NCI-H1694 treated with DMSO at 0.1 percent for 48 hours (cell line): Measurements from ENCODE around the gene TSPAN4.

Experiments used
- DNase-seq: peaks from one replicate; lab custom pipeline; 2025; lab: John Stamatoyannopoulos, UW

Gene TSPAN4

DNA sequence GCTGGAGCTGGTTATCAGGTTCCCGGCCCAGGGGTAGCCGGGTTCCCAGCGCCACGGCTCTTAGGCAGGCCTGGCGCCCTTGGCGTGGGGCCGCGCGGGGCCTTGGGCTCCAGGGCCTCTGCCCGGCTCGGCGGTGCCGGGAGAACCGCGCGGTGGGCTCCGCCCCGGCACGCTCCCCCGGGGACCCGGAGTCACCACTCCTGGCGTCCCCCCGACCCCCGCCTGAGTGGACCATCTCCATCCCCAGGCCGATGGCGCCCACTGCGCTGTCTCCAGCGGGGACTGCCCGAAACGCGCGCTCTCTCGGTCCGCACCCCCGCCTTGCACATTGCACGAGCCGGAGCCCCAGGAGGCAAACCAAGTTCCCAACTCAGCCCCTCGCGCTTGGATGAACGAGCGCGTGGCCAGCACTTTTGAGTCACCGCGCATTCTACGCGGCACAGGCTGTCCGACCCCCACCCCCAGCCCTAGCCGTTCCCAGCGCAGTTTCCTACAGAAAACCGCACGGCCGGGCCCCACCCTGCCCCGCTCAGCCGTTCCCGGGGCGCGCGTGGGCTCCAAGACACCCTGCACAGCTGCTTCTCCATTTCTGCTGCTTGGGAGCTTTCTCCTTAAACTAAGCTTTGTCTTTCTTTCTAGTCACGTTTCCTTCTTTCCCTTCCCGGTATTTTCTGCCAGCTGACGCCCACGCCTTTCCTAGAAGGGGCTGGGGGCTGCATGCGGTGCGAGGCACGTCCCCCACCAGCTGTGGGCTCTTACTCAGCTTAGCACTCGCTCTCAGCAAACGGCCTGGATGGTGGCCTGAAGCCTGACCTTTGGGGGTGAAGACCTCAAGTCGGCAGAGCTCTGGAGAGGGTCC is 68.6 kb downstream of the TSPAN4 start:
- no peak for DNase-seq

GRCh38 chr11:911890-912219 is 69.2 kb downstream of the TSPAN4 start:
- DNase-seq, result no peak

DNA sequence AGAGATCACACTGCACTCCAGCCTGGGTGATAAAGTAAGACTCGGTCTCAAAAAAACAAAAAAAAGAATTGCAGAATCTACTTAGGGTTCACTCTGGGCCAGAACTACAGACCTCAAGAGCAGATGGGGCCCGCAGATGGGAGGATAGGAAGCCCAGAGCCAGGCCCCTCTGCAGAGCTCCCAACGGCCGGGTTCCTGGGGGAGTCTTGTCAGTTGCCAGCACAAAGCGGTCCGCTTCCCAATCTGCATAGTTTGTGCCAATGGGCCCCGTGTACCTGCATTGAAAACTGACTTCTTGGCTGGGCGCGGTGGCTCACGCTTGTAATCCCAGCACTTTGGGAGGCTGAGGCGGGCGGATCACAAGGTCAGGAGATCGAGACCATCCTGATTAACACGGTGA is 69.6 kb downstream of the TSPAN4 start:
- DNase-seq, result no peak

DNA sequence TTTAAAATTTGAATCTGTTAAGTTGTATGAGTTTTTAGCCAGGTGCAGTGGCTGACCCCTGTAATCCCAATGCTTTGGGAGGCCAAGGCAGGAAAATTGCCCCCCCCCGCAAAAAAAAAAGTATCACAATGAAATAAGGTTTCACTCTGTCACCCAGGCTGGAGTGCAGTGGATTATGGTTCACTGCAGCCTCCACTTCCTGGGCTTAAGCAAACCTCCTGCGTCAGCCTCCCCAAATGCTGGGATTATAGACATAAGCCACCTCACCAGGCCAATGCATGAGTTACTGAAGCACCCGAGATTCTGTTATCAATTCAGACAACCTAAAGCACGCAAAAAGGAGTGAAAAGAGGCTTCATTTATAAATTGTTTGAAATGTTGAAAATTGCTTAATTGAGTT is 70.4 kb downstream of the TSPAN4 start:
- no peak for DNase-seq

- DNase-seq, result no peak
Observed at GRCh38 chr11:914204-914603, 71.6 kb downstream of the TSPAN4 start.

DNA sequence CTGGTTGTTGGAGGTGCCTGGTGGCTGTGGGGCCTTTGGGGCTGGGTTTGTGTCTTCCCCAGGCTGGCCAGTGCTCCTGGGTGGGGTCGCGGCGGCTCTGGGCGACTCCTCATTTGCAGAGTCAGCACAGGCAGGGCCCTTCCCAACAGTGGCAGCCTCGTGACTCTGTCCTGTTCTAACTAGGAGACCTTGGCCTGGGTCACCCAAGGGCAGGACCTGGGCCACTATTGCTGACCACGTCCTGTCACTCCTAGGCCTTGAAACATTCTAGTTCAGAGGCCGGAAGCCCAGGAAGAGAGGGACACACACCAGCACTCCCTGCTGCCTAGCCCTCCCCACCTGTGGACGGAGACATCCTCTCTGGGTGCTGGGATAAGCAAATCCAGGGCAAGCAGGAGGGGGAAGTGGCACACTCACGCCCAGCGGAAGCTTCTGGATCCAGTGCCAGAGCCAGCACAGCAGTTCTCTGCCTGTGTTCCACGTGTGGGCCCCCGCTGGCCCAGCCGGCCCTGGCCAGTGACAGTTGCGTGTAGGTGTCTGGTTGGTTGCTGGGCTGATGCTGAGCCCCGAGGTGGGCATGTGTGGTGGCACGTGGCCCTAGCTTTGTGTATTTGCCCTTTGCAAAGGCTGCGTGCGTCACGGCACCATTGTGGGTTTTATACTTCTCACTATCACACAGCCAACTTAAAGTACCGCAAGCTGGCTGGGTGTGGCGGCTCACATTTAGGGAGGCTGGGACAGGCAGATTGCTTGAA is 72.3 kb downstream of the TSPAN4 start:
- DNase-seq, result no peak
